PFSK-1 (cell line): Measurements from ENCODE around the gene ETV5. TPM values are rescaled to one million over a fixed set of nuclear protein-coding genes. Genes with fewer than 3 reads are reported as not detected.

ENCODE experiments used
- FOXP2 ChIP-seq: optimal IDR thresholded peaks from 2 replicates; pipeline ENCODE3; 2011; ENCODE audit warnings: borderline replicate concordance, control low read depth, inconsistent platforms; ENCODE audit not compliant: insufficient read depth; ENCODE audit errors: extremely low read length, extremely low read depth
- POLR2AphosphoS5 ChIP-seq: IDR thresholded peaks from 2 replicates; pipeline ENCODE4 v1.6.1; 2012; ENCODE audit warnings: low read depth, mild to moderate bottlenecking, control low read depth, low read length, moderate library complexity
- REST ChIP-seq, 2 experiments: IDR thresholded peaks; 2 replicates each; pipeline versions ENCODE4 v1.6.1 to v1.8.0; 2011 to 2012; ENCODE audit warnings: low read depth in 2 of 2, low read length in 2 of 2, control low read depth in 1 of 2, inconsistent platforms in 1 of 2, mild to moderate bottlenecking in 1 of 2, moderate library complexity in 1 of 2; ENCODE audit not compliant: insufficient read depth in 1 of 2
- SIN3A ChIP-seq: IDR thresholded peaks from 2 replicates; pipeline ENCODE4 v1.6.1; 2012; ENCODE audit warnings: mild to moderate bottlenecking, low read length, moderate library complexity, borderline replicate concordance; ENCODE audit not compliant: insufficient read depth
- TAF1 ChIP-seq: IDR thresholded peaks from 2 replicates; pipeline ENCODE4 v1.6.1; 2012; ENCODE audit warnings: low read length, control low read depth, borderline replicate concordance; ENCODE audit not compliant: insufficient read depth
- polyA plus RNA-seq: library from polyadenylated mRNA; unstranded; fragments of >200 nt; gene quantifications from one replicate; pipeline ENCODE4 v1.2.1, GENCODE V29; 2012; ENCODE audit warnings: low read depth, missing spikeins; ENCODE audit not compliant: insufficient read length

The ETV5 gene
- 352 TPM for polyA plus RNA-seq

DNA sequence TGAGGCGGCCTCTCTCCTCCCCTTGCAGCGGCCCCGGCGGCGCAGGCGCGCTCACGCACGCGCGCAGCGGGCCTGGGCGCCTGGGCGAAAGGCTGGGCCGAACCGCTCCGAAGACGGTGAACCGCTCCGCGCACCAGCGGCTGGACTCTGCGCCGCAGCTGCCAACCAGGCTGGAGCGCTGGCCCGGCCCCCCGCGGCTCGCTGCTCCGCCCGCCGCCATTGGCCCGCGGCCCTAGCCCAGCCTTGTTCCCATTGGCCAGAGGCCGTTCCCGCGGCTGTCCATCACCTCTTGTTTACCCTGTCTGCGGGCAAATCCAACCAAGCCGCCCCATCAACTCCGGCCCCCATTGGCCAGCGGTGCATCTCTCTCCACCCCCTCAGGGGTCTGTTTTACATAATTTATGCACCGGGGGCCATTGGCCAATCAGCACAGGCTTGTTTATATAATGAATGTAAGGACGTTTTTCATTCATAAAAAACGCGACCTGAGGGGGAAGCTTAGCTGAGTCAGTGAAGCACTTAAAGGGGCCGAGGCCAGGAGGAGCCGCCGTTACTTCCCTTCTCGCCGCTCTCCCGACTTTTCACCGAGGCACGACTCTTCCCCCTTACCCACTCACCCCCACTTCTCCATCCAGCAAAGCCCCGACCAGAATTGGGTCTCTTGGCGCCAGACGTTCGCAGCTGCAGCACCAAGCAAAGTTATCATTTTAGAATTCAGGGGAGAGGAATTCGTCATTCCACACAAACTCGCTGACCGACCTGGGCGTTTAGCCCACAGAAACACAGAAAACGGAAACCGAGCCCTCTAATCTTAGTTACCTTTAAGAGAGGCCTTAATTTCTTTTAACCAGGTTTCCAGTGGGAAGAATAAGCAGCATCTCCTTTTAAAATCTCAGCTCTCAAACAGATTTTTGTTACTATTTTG lies at the start of gene ETV5:
TSS of gene ETV5 (minus strand) at position 149 of the 925 bp plus-strand sequence. CDS start 3,221 bp downstream, outside the sequence.
- TF ChIP-seq FOXP2 (no peak), TAF1 (peak; percentile 96), REST (IDR thresholded peaks at IDR 0.05; ENCODE audit: insufficient read depth in 1 of 2, low read depth in 2 of 2, low read length in 2 of 2) (0 out of 4 replicates have a peak, but pooled peaks of 1 of the 2 experiments have one; percentile 33), POLR2AphosphoS5 (peak; percentile 49), SIN3A (peak; percentile 61; the same call in 1 of the 2 replicates)

GRCh38 chr3:186154641-186155040 lies 45.8 kb upstream of the ETV5 start:
- TF ChIP-seq REST (IDR thresholded peaks at IDR 0.05; ENCODE audit: insufficient read depth in 1 of 2, low read depth in 2 of 2, low read length in 2 of 2) (no peak), TAF1 (no peak), POLR2AphosphoS5 (no peak), SIN3A (no peak), FOXP2 (no peak)

DNA sequence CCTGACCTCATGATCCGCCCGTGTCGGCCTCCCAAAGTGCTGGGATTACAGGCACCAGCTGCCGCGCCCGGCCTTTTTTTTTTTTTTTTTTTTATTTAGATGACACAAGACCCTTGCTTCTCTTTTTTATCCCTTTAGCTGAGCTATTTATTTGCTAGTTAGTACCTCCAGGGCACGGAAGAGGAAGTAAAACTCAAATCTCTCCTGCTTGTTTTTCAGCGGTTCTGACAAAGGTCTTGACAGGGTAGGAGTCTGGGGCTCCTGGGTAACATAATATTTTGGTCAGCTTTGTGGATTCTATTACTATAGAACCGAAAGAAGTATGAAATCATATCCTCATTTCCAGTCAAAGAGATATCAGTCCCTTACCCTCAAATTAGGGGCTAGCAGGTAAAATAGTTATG lies 44.0 kb upstream of the ETV5 start:
- no peak for TF ChIP-seq REST (IDR thresholded peaks at IDR 0.05; ENCODE audit: insufficient read depth in 1 of 2, low read depth in 2 of 2, low read length in 2 of 2)
- no peak for TF ChIP-seq FOXP2
- no peak for TF ChIP-seq SIN3A
- TF ChIP-seq TAF1: no peak
- no peak for TF ChIP-seq POLR2AphosphoS5

DNA sequence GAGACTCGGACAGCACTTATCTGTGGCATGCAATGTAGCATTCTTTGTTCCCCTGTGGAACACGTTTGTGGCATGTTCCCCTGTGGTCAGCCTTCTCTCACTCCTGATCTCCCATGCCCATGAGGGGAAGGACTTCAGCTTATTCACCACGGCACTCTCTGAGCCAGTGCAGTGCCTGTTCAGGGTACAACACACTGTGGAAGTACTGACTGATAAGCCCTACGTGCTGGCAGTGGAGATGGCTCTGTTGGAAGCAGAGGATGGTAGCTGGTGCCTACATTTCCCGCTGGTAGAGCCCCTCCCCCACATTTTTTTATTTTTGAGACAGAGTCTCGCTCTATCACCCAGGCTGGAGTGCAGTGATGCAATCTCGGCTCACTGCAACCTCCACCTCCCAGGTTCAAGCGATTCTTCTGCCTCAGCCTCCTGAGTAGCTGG lies 43.5 kb upstream of the ETV5 start:
- TF ChIP-seq SIN3A: no peak
- no peak for TF ChIP-seq TAF1
- no peak for TF ChIP-seq FOXP2
- no peak for TF ChIP-seq POLR2AphosphoS5
- TF ChIP-seq REST (IDR thresholded peaks at IDR 0.05; ENCODE audit: insufficient read depth in 1 of 2, low read depth in 2 of 2, low read length in 2 of 2): no peak
